K562 (cell line): ENCODE measurements around the gene UQCRH. TPM values are rescaled to one million over a fixed set of nuclear protein-coding genes. Genes with fewer than 3 reads are reported as not detected.
A peak's percentile ranks its signal among the peaks of the same experiment; 100 is the strongest.

Experiments
- CREM ChIP-seq: IDR thresholded peaks from 2 replicates; pipeline ENCODE4 v1.6.1; 2014; ENCODE audit warnings: antibody characterized with exemption, low read depth
- E2F3 ChIP-seq: fragments of 250-450 bp; sonication (Bioruptor Pico); IDR thresholded peaks from 2 replicates; pipeline ENCODE4 v1.4.0; 2020; ENCODE audit warnings: mild to moderate bottlenecking
- ELF1 ChIP-seq: fragments of 200-800 bp; sonication (Bioruptor generic); IDR thresholded peaks from 2 replicates; pipeline ENCODE4 v1.6.1; 2016; ENCODE audit warnings: missing genetic modification characterization, missing compliant biosample characterization
- FOS ChIP-seq: IDR thresholded peaks from 3 replicates; pipeline ENCODE4 v1.6.1; 2011; ENCODE audit not compliant: insufficient read length; ENCODE audit errors: extremely low read depth
- KLF1 ChIP-seq: fragments of 450-650 bp; IDR thresholded peaks from 2 replicates; pipeline ENCODE4 v1.6.1; 2016; ENCODE audit warnings: missing genetic modification characterization, missing compliant biosample characterization
- NCOR1 ChIP-seq: fragments of 450-650 bp; IDR thresholded peaks from 2 replicates; pipeline ENCODE4 v1.6.1; 2016; ENCODE audit warnings: mild to moderate bottlenecking, moderate library complexity
- NR1H2 ChIP-seq: sonication (generic); formaldehyde crosslinking; IDR thresholded peaks from 2 replicates; pipeline ENCODE4 v1.4.0; 2020; ENCODE audit warnings: mild to moderate bottlenecking, missing genetic modification reagents
- PHB2 ChIP-seq: fragments of 450-650 bp; IDR thresholded peaks from 2 replicates; pipeline ENCODE4 v1.6.1; 2017; ENCODE audit warnings: low read depth
- PTBP1 ChIP-seq: fragments of 200-400 bp; formaldehyde crosslinking; IDR thresholded peaks from 2 replicates; pipeline ENCODE4 v1.6.1; 2017; ENCODE audit warnings: low read depth, low read length
- ZNF347 ChIP-seq: fragments of 450-650 bp; formaldehyde crosslinking; IDR thresholded peaks from 2 replicates; pipeline ENCODE4 v1.4.0; 2020; ENCODE audit warnings: low read depth, mild to moderate bottlenecking, moderate library complexity
- polyA plus RNA-seq, 8 experiments: library from polyadenylated mRNA; depleted of rRNA in 4 of 8; stranded (reverse) in 5 of 8; unstranded in 3 of 8; fragments of >200 nt; fragmentation: Nextera tagmentation in 2 of 8; fragmentation: Illumina TruSeq in 1 of 8; extraction: Ambion mirVana in 2 of 8; extraction: Trizol in 1 of 8; gene quantifications; 2 replicates each; pipeline versions ENCODE4 v1.2.1 to v1.2.3, GENCODE V29; 2011 to 2014; ENCODE audit warnings: inconsistent platforms in 1 of 8, missing spikeins in 1 of 8
- total RNA-seq, 7 experiments: library from RNA; depleted of rRNA in 6 of 7; stranded (reverse); fragments of >200 nt in 6 of 7; fragmentation: Illumina TruSeq in 2 of 7; extraction: Trizol in 2 of 7; gene quantifications; 2 replicates each; pipeline versions ENCODE4 v1.2.1 to v1.2.3, GENCODE V29; 2011 to 2021; ENCODE audit warnings: low replicate concordance in 1 of 7
- TF ChIP-seq, protein P1 (sequence below): fragments of 250-450 bp; sonication (Bioruptor Pico); IDR thresholded peaks from 2 replicates; pipeline ENCODE4 v1.4.0; 2020; ENCODE audit warnings: mild to moderate bottlenecking
- TF ChIP-seq, protein P2 (sequence below): fragments of 450-650 bp; IDR thresholded peaks from 2 replicates; pipeline ENCODE4 v1.6.1; 2017; ENCODE audit warnings: antibody characterized with exemption
- TF ChIP-seq, protein P3 (sequence below): fragments of 150-350 bp; IDR thresholded peaks from 2 replicates; pipeline ENCODE4 v1.6.1; 2014; ENCODE audit warnings: low read depth, mild to moderate bottlenecking, low read length, borderline replicate concordance
- TF ChIP-seq, protein P4 (sequence below): fragments of 450-650 bp; formaldehyde crosslinking; IDR thresholded peaks from 2 replicates; pipeline ENCODE4 v1.4.0; 2020; ENCODE audit warnings: mild to moderate bottlenecking, mixed read lengths
- TF ChIP-seq, protein P5 (sequence below), 2 experiments: IDR thresholded peaks; 2 replicates each; pipeline ENCODE4 v1.6.1; 2012; ENCODE audit warnings: improper control_type of control experiment in 2 of 2, low read depth in 2 of 2, low read length in 2 of 2, borderline replicate concordance in 1 of 2

UQCRH gene
- total and polyA plus RNA-seq, 9 of the 15 experiments (the other 6 are each of a cell fraction or from before 2014, with no cell fraction given), result 1,267 to 5,184 (median 2,410) TPM

DNA sequence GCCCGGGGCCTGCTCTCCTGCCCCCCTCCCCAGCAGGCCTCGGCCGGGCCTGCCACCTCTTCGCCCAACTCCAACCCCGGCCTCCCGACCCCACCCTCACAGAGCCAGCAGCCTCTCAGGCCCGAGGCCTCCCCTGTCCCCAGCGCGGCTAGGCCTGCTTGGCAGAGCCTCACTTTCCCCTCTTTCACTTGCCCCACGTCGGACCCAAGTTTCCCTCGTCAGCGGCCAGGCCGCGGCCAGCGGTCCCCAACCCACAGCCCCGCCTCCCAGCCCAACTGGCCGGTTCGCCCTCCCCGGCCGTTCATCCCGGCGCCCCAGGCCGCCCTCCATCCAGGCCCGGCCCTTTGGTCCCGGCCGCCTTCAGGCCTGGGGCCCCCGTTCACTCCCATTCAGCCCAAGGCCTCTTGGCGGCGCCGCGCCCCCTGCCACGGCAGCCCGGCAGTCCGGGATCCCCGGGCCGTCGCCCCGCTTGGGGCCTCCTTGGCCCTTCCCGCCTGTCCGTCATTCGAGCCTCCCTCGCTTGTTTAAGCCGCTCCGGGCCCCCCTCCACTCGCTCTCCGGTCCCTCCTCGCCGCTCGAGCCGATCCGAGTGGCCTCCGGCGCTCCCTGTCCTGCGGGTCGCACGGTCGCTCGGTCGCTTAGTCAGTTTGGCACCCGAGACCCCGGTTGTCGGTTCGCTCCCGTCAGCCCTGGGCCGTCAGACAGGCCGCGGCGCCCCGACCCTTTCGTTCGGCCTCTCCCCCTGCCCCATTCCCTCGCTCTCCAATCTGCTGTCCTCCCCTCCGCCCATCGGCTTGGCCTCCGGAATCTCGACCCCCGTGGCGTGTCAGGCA is 1.5 kb upstream of the UQCRH start (continued):
- TF ChIP-seq PHB2 (no peak), KLF1 (tag) (peak; percentile 26; the same call in 1 of the 2 replicates), E2F3 (CRISPR knock-in tag) (peak; percentile 8; the same call in 1 of the 2 replicates), ZNF347 (no peak), PTBP1 (no peak), NCOR1 (no peak), CREM (no peak), ELF1 (tag) (no peak), NR1H2 (CRISPR knock-in tag) (no peak; the same call in 1 of the 2 replicates), FOS (no peak)
- TF ChIP-seq, protein P1, sequence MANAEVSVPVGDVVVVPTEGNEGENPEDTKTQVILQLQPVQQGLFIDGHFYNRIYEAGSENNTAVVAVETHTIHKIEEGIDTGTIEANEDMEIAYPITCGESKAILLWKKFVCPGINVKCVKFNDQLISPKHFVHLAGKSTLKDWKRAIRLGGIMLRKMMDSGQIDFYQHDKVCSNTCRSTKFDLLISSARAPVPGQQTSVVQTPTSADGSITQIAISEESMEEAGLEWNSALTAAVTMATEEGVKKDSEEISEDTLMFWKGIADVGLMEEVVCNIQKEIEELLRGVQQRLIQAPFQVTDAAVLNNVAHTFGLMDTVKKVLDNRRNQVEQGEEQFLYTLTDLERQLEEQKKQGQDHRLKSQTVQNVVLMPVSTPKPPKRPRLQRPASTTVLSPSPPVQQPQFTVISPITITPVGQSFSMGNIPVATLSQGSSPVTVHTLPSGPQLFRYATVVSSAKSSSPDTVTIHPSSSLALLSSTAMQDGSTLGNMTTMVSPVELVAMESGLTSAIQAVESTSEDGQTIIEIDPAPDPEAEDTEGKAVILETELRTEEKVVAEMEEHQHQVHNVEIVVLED (CRISPR knock-in tag), result no peak
- TF ChIP-seq, protein P2, sequence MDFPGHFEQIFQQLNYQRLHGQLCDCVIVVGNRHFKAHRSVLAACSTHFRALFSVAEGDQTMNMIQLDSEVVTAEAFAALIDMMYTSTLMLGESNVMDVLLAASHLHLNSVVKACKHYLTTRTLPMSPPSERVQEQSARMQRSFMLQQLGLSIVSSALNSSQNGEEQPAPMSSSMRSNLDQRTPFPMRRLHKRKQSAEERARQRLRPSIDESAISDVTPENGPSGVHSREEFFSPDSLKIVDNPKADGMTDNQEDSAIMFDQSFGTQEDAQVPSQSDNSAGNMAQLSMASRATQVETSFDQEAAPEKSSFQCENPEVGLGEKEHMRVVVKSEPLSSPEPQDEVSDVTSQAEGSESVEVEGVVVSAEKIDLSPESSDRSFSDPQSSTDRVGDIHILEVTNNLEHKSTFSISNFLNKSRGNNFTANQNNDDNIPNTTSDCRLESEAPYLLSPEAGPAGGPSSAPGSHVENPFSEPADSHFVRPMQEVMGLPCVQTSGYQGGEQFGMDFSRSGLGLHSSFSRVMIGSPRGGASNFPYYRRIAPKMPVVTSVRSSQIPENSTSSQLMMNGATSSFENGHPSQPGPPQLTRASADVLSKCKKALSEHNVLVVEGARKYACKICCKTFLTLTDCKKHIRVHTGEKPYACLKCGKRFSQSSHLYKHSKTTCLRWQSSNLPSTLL, result no peak
- TF ChIP-seq, protein P3, sequence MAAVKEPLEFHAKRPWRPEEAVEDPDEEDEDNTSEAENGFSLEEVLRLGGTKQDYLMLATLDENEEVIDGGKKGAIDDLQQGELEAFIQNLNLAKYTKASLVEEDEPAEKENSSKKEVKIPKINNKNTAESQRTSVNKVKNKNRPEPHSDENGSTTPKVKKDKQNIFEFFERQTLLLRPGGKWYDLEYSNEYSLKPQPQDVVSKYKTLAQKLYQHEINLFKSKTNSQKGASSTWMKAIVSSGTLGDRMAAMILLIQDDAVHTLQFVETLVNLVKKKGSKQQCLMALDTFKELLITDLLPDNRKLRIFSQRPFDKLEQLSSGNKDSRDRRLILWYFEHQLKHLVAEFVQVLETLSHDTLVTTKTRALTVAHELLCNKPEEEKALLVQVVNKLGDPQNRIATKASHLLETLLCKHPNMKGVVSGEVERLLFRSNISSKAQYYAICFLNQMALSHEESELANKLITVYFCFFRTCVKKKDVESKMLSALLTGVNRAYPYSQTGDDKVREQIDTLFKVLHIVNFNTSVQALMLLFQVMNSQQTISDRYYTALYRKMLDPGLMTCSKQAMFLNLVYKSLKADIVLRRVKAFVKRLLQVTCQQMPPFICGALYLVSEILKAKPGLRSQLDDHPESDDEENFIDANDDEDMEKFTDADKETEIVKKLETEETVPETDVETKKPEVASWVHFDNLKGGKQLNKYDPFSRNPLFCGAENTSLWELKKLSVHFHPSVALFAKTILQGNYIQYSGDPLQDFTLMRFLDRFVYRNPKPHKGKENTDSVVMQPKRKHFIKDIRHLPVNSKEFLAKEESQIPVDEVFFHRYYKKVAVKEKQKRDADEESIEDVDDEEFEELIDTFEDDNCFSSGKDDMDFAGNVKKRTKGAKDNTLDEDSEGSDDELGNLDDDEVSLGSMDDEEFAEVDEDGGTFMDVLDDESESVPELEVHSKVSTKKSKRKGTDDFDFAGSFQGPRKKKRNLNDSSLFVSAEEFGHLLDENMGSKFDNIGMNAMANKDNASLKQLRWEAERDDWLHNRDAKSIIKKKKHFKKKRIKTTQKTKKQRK, result no peak
- TF ChIP-seq, protein P4, sequence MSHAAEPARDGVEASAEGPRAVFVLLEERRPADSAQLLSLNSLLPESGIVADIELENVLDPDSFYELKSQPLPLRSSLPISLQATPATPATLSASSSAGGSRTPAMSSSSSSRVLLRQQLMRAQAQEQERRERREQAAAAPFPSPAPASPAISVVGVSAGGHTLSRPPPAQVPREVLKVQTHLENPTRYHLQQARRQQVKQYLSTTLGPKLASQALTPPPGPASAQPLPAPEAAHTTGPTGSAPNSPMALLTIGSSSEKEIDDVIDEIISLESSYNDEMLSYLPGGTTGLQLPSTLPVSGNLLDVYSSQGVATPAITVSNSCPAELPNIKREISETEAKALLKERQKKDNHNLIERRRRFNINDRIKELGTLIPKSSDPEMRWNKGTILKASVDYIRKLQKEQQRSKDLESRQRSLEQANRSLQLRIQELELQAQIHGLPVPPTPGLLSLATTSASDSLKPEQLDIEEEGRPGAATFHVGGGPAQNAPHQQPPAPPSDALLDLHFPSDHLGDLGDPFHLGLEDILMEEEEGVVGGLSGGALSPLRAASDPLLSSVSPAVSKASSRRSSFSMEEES (CRISPR knock-in tag), result no peak
- TF ChIP-seq, protein P5, sequence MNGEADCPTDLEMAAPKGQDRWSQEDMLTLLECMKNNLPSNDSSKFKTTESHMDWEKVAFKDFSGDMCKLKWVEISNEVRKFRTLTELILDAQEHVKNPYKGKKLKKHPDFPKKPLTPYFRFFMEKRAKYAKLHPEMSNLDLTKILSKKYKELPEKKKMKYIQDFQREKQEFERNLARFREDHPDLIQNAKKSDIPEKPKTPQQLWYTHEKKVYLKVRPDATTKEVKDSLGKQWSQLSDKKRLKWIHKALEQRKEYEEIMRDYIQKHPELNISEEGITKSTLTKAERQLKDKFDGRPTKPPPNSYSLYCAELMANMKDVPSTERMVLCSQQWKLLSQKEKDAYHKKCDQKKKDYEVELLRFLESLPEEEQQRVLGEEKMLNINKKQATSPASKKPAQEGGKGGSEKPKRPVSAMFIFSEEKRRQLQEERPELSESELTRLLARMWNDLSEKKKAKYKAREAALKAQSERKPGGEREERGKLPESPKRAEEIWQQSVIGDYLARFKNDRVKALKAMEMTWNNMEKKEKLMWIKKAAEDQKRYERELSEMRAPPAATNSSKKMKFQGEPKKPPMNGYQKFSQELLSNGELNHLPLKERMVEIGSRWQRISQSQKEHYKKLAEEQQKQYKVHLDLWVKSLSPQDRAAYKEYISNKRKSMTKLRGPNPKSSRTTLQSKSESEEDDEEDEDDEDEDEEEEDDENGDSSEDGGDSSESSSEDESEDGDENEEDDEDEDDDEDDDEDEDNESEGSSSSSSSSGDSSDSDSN (IDR thresholded peaks at IDR 0.05; ENCODE audit: borderline replicate concordance in 1 of 2, low read depth in 2 of 2, low read length in 2 of 2), result peak; percentile 96 to 99
